Endodermal cell (in vitro differentiated cells): ENCODE measurements around the gene ARHGAP8. TPM values are rescaled to one million over a fixed set of nuclear protein-coding genes. Genes with fewer than 3 reads are reported as not detected.

Experiments
- DNase-seq: peaks from one replicate; pipeline ENCODE4 v3.0.0-alpha.2; 2017
- H3K27ac ChIP-seq: 2 replicates; pipeline ENCODE4 v1.5.1; 2013; ENCODE audit warnings: mild to moderate bottlenecking, low read depth, low read length, moderate library complexity
- H3K27me3 ChIP-seq: 2 replicates; pipeline ENCODE4 v1.6.1; 2013; ENCODE audit warnings: mild to moderate bottlenecking, low read length, moderate library complexity; ENCODE audit not compliant: insufficient read depth, control insufficient read depth, poor library complexity, severe bottlenecking
- H3K36me3 ChIP-seq: 2 replicates; pipeline ENCODE4 v1.7.0; 2013; ENCODE audit warnings: mild to moderate bottlenecking, low read length, moderate library complexity; ENCODE audit not compliant: control insufficient read depth, insufficient read depth
- H3K4me1 ChIP-seq: one replicate; pipeline ENCODE4 v1.7.0; 2013; ENCODE audit warnings: low read length; ENCODE audit not compliant: control insufficient read depth, insufficient read depth
- H3K4me3 ChIP-seq: 2 replicates; pipeline ENCODE4 v1.5.1; 2013; ENCODE audit warnings: mild to moderate bottlenecking, low read length, moderate library complexity
- H3K9ac ChIP-seq: 2 replicates; pipeline ENCODE4 v1.6.1; 2013; ENCODE audit warnings: mild to moderate bottlenecking, low read length, moderate library complexity; ENCODE audit not compliant: poor library complexity, severe bottlenecking; ENCODE audit errors: extremely low read depth
- H3K9me3 ChIP-seq: 2 replicates; pipeline ENCODE4 v1.6.1; 2013; ENCODE audit warnings: mild to moderate bottlenecking, low read length, moderate library complexity; ENCODE audit not compliant: control insufficient read depth
- H3K27ac Mint-ChIP-seq: 2 replicates; pipeline ENCODE4 v1.8.0; 2020; ENCODE audit warnings: mixed read lengths
- H3K27me3 Mint-ChIP-seq: 2 replicates; pipeline ENCODE4 v1.8.0; 2021; ENCODE audit warnings: mild to moderate bottlenecking, mixed read lengths; ENCODE audit not compliant: insufficient read depth
- H3K36me3 Mint-ChIP-seq: 2 replicates; pipeline ENCODE4 v1.8.0; 2020; ENCODE audit warnings: low read depth, mixed read lengths
- H3K4me1 Mint-ChIP-seq: 2 replicates; pipeline ENCODE4 v1.8.0; 2020; ENCODE audit warnings: mixed read lengths
- H3K4me3 Mint-ChIP-seq: 2 replicates; pipeline ENCODE4 v1.8.0; 2020; ENCODE audit warnings: mild to moderate bottlenecking, moderate library complexity, mixed read lengths
- H3K9me3 Mint-ChIP-seq: 2 replicates; pipeline ENCODE4 v1.8.0; 2020; ENCODE audit warnings: mild to moderate bottlenecking, mixed read lengths
- CTCF ChIP-seq: fragments of 200-600 bp; sonication (generic); conservative IDR thresholded peaks from 2 replicates; pipeline ENCODE4 v1.5.0; 2021; ENCODE audit warnings: antibody characterized with exemption, mild to moderate bottlenecking
- WGBS, 2 experiments: methylation state at CpG; one replicate each; pipeline versions ENCODE4 v1.1.5 to v1.1.7; 2013; ENCODE audit warnings: missing lambda C conversion rate in 2 of 2, mixed read lengths in 1 of 2; ENCODE audit not compliant: insufficient coverage in 1 of 2, insufficient read length in 1 of 2; 5-methylcytosine and 5-hydroxymethylcytosine counted together
- total RNA-seq, 2 donors: library from RNA; stranded (reverse); fragmentation: NEBNext Ultra II Directional in 1 of 2; extraction: Animal tissue kit (Norgen Biotek cat#: 25700) in 1 of 2; gene quantifications; 2 replicates in 1 of 2; 3 replicates in 1 of 2; pipeline ENCODE4 v1.2.1, GENCODE V29; 2021

ARHGAP8 gene
- total RNA-seq, 2 donors from 2014 or later = 45.2 to 51.3 TPM

- no peak overlapping the region for H3K4me3 ChIP-seq
- H3K9me3 Mint-ChIP-seq = peaks cover 5% of the 10 kb centered on the region
- no peak overlapping the region for H3K27ac ChIP-seq
- H3K36me3 ChIP-seq = no peaks in the 10 kb centered on the region
- no peak overlapping the region for H3K9ac ChIP-seq
- 72 to 81% methylated on average over 8 to 11 of the region's 11 CpGs for WGBS, 2 experiments
- peaks cover 10% of the 10 kb centered on the region for H3K4me1 Mint-ChIP-seq
- DNase-seq = peak; percentile 31
- H3K27me3 ChIP-seq = no peaks in the 10 kb centered on the region
- peaks cover 30% of the 10 kb centered on the region for H3K36me3 Mint-ChIP-seq
- peaks cover 8% of the 10 kb centered on the region for H3K4me1 ChIP-seq
- no peak for TF ChIP-seq CTCF
- H3K9me3 ChIP-seq = no peaks in the 10 kb centered on the region
- no peak overlapping the region for H3K27ac Mint-ChIP-seq
- no peaks in the 10 kb centered on the region for H3K27me3 Mint-ChIP-seq
- no peak overlapping the region for H3K4me3 Mint-ChIP-seq
Measured at GRCh38 chr22:44801476-44801875, 49.1 kb downstream of the ARHGAP8 start.

- no peaks in the 10 kb centered on the region for H3K27me3 ChIP-seq
- no peak for TF ChIP-seq CTCF
- Mint-ChIP-seq H3K27me3 (no peaks in the 10 kb centered on the region), H3K4me3 (no peak overlapping the region), H3K9me3 (peaks cover 5% of the 10 kb centered on the region), H3K27ac (peak overlapping the region; percentile 2), H3K4me1 (peaks cover 6% of the 10 kb centered on the region), H3K36me3 (peaks cover 29% of the 10 kb centered on the region)
- no peaks in the 10 kb centered on the region for H3K9me3 ChIP-seq
- DNase-seq = peak; percentile 42
- H3K4me3 ChIP-seq = no peak overlapping the region
- peaks cover 3% of the 10 kb centered on the region for H3K4me1 ChIP-seq
- H3K27ac ChIP-seq = no peak overlapping the region
- no peaks in the 10 kb centered on the region for H3K36me3 ChIP-seq
- WGBS, 2 experiments = 92 to 94% methylated on average over 14 of the region's 14 CpGs
- no peak overlapping the region for H3K9ac ChIP-seq
Measured at GRCh38 chr22:44802071-44802700, 49.8 kb downstream of the ARHGAP8 start.

- no peaks in the 10 kb centered on the region for H3K27me3 Mint-ChIP-seq
- no peak overlapping the region for H3K9ac ChIP-seq
- peaks cover 26% of the 10 kb centered on the region for H3K36me3 Mint-ChIP-seq
- H3K9me3 ChIP-seq = no peaks in the 10 kb centered on the region
- H3K36me3 ChIP-seq = no peaks in the 10 kb centered on the region
- DNase-seq = peak; percentile 20
- H3K27ac ChIP-seq = no peak overlapping the region
- WGBS, 2 experiments = 82 to 88% methylated on average over 6 of the region's 6 CpGs
- H3K4me3 ChIP-seq = no peak overlapping the region
- H3K4me1 Mint-ChIP-seq = peaks cover 9% of the 10 kb centered on the region
- no peak overlapping the region for H3K4me3 Mint-ChIP-seq
- H3K27ac Mint-ChIP-seq = no peak overlapping the region
- no peak for TF ChIP-seq CTCF
- no peaks in the 10 kb centered on the region for H3K27me3 ChIP-seq
- H3K4me1 ChIP-seq = no peaks in the 10 kb centered on the region
- H3K9me3 Mint-ChIP-seq = peaks cover 5% of the 10 kb centered on the region
Measured at GRCh38 chr22:44802956-44803355, 50.6 kb downstream of the ARHGAP8 start.
